Dedifferentiated amniotic fluid mesenchymal stem cell (primary cell): ENCODE data around the gene ABI3BP.
A peak's percentile ranks its signal among the peaks of the same experiment; 100 is the strongest.

Experiments used
- DNase-seq: peaks from one replicate; pipeline ENCODE4 v3.0.0-alpha.2; 2016; ENCODE audit errors: extremely low spot score

The ABI3BP gene

GRCh38 chr3:100836661-100837060 lies 156.6 kb downstream of the ABI3BP start:
- no peak for DNase-seq

GRCh38 chr3:100834332-100834731 lies 158.9 kb downstream of the ABI3BP start:
- no peak for DNase-seq

- no peak for DNase-seq
These were observed 159.7 kb downstream of the ABI3BP start for GRCh38 chr3:100833483-100833882.

GRCh38 chr3:100831629-100832028 lies 161.6 kb downstream of the ABI3BP start:
- DNase-seq: no peak

GRCh38 chr3:100830931-100831330 lies 162.3 kb downstream of the ABI3BP start:
- no peak for DNase-seq

- no peak for DNase-seq
These were observed 167.6 kb downstream of the ABI3BP start for GRCh38 chr3:100825574-100825973.

- no peak for DNase-seq
These were observed 177.6 kb downstream of the ABI3BP start for GRCh38 chr3:100815583-100815982.

- no peak for DNase-seq
These were observed 179.4 kb downstream of the ABI3BP start for GRCh38 chr3:100813828-100814227.

GRCh38 chr3:100811779-100812507 lies 181.3 kb downstream of the ABI3BP start:
- DNase-seq: no peak

- peak; percentile 59 for DNase-seq
These were observed 182.6 kb downstream of the ABI3BP start for GRCh38 chr3:100810671-100811070.

GRCh38 chr3:100804631-100805030 lies 188.6 kb downstream of the ABI3BP start:
- DNase-seq: no peak

GRCh38 chr3:100803711-100804110 lies 189.5 kb downstream of the ABI3BP start:
- no peak for DNase-seq

- no peak for DNase-seq
These were observed 191.1 kb downstream of the ABI3BP start for GRCh38 chr3:100802126-100802525.

GRCh38 chr3:100798012-100798411 lies 195.2 kb downstream of the ABI3BP start:
- DNase-seq: no peak

GRCh38 chr3:100796556-100796955 lies 196.7 kb downstream of the ABI3BP start:
- DNase-seq: peak; percentile 20

GRCh38 chr3:100789579-100789978 lies 203.6 kb downstream of the ABI3BP start:
- no peak for DNase-seq

GRCh38 chr3:100783619-100784018 lies 209.6 kb downstream of the ABI3BP start:
- no peak for DNase-seq

- DNase-seq: peak; percentile 56
These were observed 210.3 kb downstream of the ABI3BP start for GRCh38 chr3:100782906-100783305.

- no peak for DNase-seq
These were observed 210.9 kb downstream of the ABI3BP start for GRCh38 chr3:100782348-100782747.

- DNase-seq: no peak
These were observed 211.9 kb downstream of the ABI3BP start for GRCh38 chr3:100781301-100781700.

GRCh38 chr3:100780071-100780622 lies 213.1 kb downstream of the ABI3BP start:
- DNase-seq: no peak

GRCh38 chr3:100779480-100779879 lies 213.7 kb downstream of the ABI3BP start:
- no peak for DNase-seq

- DNase-seq: no peak
These were observed 215.9 kb downstream of the ABI3BP start for GRCh38 chr3:100777271-100777670.

- no peak for DNase-seq
These were observed 216.5 kb downstream of the ABI3BP start for GRCh38 chr3:100776746-100777145.
